Measurements from ENCODE around the gene ANAPC1. TPM values are rescaled to one million over a fixed set of nuclear protein-coding genes. Genes with fewer than 3 reads are reported as not detected.
"Not testable (repeated sequence)": the region's sequence is repeated elsewhere in the genome, so short reads cannot be mapped to it uniquely, and the experiment has no call there.

Gene ANAPC1
- total RNA-seq, 4 donors from 2014 or later, result 28.9 to 57.1 (median 40.0) TPM

DNA sequence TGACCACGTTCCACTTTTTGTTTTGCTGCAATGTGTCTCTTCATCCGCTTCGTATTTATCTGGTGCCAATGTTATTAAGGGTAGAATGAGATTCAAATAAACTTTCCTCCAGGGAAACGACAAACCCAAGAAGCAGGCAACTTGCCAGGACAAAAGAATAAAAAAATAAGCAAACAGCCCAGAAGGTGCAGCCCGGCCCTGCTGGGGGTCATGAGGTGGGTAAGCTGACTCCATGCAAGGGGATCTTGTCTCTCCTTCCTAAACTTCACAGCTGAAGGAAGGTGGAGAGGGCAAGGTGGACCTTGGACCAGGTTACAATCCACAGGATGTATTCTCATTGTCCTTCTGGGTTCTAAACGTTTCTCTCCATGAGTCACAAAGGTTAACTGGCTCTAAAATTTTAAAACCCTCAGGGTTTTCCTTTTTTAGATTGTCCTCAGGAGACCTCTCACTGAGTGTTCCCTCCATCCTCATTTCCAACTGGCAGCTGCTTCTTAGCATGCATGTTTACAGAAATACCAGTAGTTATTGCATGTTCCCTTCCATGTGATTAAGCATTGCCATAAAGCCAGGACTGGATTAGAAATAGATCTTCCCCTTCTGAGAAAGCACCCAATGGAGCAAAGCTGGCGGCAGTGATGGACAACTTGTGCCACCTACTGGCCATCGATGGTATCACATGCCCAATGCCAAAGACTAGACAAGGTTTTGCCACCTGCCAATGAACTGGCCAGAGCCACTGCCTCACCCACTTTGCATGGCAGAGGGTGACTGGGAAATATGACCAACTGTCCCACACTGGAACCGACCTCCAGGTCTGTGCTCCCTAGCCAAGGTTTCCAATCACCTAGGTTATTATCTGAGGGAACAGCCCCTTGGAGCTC lies 147.9 kb downstream of the ANAPC1 start:
- not testable (repeated sequence) for H3K4me1 ChIP-seq, H3K36me3 ChIP-seq, H3K9me3 ChIP-seq, H3K27me3 ChIP-seq, H3K4me3 ChIP-seq
- peak overlapping the region in 1 of 4 donors; percentile 55 for H3K27ac ChIP-seq
- 14 to 32% methylated on average over 2 to 6 of the region's 9 CpGs for WGBS, 2 donors (ENCODE audit: low coverage in 1 of 2)
- TF ChIP-seq, protein P1, sequence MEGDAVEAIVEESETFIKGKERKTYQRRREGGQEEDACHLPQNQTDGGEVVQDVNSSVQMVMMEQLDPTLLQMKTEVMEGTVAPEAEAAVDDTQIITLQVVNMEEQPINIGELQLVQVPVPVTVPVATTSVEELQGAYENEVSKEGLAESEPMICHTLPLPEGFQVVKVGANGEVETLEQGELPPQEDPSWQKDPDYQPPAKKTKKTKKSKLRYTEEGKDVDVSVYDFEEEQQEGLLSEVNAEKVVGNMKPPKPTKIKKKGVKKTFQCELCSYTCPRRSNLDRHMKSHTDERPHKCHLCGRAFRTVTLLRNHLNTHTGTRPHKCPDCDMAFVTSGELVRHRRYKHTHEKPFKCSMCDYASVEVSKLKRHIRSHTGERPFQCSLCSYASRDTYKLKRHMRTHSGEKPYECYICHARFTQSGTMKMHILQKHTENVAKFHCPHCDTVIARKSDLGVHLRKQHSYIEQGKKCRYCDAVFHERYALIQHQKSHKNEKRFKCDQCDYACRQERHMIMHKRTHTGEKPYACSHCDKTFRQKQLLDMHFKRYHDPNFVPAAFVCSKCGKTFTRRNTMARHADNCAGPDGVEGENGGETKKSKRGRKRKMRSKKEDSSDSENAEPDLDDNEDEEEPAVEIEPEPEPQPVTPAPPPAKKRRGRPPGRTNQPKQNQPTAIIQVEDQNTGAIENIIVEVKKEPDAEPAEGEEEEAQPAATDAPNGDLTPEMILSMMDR (IDR thresholded peaks at IDR 0.05), result peak in 2 of 4 experiments; percentile 54 to 71
- peak; percentile 88 for TF ChIP-seq POLR2AphosphoS5 (IDR thresholded peaks at IDR 0.05)
- ATAC-seq, result peak; percentile 94

DNA sequence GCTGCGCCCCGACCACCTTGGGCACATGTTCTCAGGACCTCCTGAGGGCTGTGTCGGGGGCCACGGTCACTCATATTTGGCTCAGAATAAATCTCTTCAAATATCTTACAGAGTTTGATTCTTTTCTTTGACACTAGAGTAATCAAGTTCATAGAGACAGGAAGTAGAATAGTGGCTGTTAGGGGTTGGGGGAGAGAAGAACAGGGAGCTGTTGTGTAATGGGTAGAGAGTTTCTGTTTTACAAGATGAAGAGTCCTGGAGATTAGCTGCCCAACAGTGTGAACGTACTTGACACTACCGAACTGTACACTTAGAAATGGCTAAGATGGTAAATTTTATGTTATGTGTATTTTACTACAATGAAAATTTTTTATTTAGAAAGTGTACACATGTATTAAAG lies 148.6 kb downstream of the ANAPC1 start:
- H3K36me3 ChIP-seq, H3K27me3 ChIP-seq, H3K9me3 ChIP-seq, ATAC-seq, H3K4me1 ChIP-seq, H3K4me3 ChIP-seq: not testable (repeated sequence)
- WGBS, 2 donors (ENCODE audit: low coverage in 1 of 2), result 74 to 75% methylated on average over 3 to 5 of the region's 6 CpGs
- H3K27ac ChIP-seq, result peak overlapping the region in 1 of 4 donors; percentile 55

DNA sequence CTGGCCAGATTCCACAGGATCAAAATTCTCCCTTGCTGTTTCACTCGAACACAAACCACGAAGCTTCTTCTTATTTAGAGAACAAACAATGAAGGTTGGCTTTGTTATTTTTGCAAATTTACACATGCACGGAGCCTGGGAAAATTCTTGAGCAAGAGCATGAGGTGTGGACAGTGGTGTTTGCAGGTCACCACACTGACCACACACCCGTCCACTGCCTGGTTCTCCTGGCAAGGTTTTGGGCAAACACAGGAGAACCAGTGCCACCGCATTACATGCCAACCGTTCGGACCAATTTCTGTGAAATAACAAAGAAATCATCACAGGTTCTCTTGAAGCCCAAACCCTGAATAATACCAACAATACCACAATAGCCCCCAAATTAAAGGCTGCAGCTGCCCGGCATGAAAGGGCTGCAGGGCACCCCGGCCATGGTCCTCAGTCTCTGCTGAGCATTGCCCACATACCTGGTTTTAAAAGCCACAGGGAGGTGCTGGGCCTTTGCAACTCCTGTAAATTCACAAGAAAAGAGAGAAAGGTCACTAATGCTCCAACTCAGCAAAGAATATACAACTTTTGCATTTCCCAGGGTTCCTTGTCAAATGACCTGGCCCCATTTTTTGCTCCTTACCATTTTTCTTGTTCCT lies 154.1 kb downstream of the ANAPC1 start:
- ATAC-seq, H3K27ac ChIP-seq, H3K4me3 ChIP-seq, H3K27me3 ChIP-seq, H3K36me3 ChIP-seq, H3K4me1 ChIP-seq, H3K9me3 ChIP-seq: not testable (repeated sequence)
- no CpG with 5 or more reads among the region's 9 CpGs for WGBS, 2 donors (ENCODE audit: low coverage in 1 of 2)

DNA sequence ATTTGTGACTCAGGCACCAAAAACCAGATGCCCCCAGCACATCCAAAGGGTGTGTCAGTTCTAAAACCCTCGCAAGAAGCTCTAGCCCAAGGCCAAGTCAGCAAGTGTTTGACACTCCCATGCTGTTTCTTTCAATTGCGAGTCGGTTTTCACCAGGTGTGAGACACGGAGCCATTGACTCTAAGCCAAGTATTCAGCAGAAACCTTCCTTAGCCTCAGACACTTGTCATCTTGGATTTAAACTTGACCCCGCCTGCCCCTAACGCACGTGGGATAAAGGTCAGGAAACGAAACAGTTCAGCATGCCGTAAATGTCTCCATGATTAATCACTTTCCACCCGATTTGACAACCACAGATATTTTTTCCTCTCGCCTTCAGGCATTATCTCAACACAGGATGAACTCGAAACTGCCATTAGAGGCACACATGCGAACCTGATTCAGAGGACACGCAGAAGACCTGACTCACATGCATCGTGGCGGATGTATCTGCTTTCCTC lies 156.3 kb downstream of the ANAPC1 start:
- H3K4me3 ChIP-seq, H3K9me3 ChIP-seq, ATAC-seq, H3K36me3 ChIP-seq, H3K4me1 ChIP-seq, H3K27ac ChIP-seq, H3K27me3 ChIP-seq: not testable (repeated sequence)
- WGBS, 2 donors (ENCODE audit: low coverage in 1 of 2), result 76% methylated on average over 4 of the region's 16 CpGs; no CpG with 5 or more reads in 1 of the 2 donors

DNA sequence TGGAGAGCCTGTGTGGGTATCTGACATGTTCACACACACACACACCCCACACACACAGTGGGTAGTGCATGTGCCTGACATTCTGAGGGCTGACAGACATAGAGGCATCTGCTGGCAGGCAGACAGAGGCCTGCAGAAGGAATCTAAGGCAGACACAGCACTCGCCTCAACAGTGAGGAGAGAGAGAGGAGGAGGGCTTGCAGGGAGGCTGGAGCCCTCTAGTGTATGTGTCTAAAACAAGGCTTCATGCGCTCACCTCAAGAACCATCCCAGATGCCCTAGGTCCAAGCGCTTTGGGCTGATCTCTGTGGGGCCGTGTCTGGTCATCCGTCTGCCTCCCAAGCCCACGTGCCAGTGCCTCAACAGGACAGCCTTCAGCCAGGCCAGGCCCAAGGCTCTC lies 158.3 kb downstream of the ANAPC1 start:
- ATAC-seq, H3K27ac ChIP-seq, H3K36me3 ChIP-seq, H3K9me3 ChIP-seq, H3K4me1 ChIP-seq, H3K4me3 ChIP-seq, H3K27me3 ChIP-seq: not testable (repeated sequence)
- no CpG with 5 or more reads among the region's 6 CpGs for WGBS, 2 donors (ENCODE audit: low coverage in 1 of 2)
- TF ChIP-seq, protein P1 (IDR thresholded peaks at IDR 0.05), result peak in 1 of 4 experiments; percentile 26

DNA sequence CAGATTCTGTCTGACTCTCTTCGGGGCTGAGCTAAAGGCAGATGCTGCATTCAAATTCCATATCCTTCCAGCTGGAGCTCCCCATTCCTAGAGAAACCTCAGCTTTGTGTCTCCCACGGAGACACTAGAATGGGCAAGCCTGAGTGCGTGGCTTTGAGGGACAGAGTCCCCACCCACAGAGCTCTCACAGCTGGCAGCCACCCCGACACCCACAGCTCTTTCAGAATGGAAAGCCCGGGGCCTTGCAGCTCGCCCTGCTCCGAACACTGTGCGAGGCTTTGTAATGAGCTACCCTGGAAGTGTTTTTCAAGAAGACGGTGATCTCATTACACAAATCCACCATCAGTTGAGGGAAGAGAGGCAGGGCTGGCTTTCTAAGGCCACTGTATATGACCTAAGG lies 164.4 kb downstream of the ANAPC1 start:
- ATAC-seq, H3K27me3 ChIP-seq, H3K9me3 ChIP-seq, H3K4me1 ChIP-seq, H3K4me3 ChIP-seq, H3K27ac ChIP-seq, H3K36me3 ChIP-seq: not testable (repeated sequence)
- WGBS, 2 donors (ENCODE audit: low coverage in 1 of 2), result no CpG with 5 or more reads among the region's 9 CpGs

Small RNA genes lying within 50 kb of the gene (small RNA-seq; reads per million reads assigned to genes)
- gene MIR4771-2 (0 reads per million in 4 donors), gene RN7SL297P (0 reads per million in 4 donors)

Other genes starting within 250 kb of the ANAPC1 start
- gene MERTK, start 14.4 kb upstream of the ANAPC1 start, total RNA-seq, result 10 to 100 TPM; 13.2 to 47.4 (median 32.3) TPM
- gene TMEM87B, start 171.1 kb upstream of the ANAPC1 start, total RNA-seq, result 10 to 100 TPM; 12.5 to 25.4 (median 22.8) TPM

Data from gastroesophageal sphincter (tissue), 4 donors.